NCI-H2107 treated with DMSO at 0.1 percent for 48 hours (cell line): ENCODE measurements around the gene SPATA2.
A peak's percentile ranks its signal among the peaks of the same experiment; 100 is the strongest.

ENCODE experiments used
- DNase-seq: peaks from one replicate; lab custom pipeline; 2025; ENCODE audit not compliant: unreplicated experiment; lab: John Stamatoyannopoulos, UW

SPATA2 gene

GRCh38 chr20:49935746-49936152 lies 20.4 kb upstream of the SPATA2 start:
- DNase-seq = no peak

DNA sequence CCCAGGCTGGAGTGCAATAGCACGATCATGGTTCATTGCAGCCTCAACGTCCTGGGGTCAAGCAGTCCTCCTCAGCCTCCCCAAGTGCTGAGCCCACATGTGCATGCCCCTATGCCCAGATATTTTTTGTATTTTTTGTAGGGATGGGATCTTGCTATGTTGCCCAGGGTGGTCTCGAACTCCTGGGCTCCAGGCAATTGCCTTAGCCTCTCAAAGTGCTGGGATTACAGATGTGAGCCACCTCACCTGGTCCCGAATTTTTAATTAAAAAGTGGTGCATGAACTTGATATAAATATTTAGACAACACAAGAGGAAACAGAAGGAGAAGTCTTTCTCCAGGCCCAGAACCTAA lies 13.8 kb upstream of the SPATA2 start:
- no peak for DNase-seq

DNA sequence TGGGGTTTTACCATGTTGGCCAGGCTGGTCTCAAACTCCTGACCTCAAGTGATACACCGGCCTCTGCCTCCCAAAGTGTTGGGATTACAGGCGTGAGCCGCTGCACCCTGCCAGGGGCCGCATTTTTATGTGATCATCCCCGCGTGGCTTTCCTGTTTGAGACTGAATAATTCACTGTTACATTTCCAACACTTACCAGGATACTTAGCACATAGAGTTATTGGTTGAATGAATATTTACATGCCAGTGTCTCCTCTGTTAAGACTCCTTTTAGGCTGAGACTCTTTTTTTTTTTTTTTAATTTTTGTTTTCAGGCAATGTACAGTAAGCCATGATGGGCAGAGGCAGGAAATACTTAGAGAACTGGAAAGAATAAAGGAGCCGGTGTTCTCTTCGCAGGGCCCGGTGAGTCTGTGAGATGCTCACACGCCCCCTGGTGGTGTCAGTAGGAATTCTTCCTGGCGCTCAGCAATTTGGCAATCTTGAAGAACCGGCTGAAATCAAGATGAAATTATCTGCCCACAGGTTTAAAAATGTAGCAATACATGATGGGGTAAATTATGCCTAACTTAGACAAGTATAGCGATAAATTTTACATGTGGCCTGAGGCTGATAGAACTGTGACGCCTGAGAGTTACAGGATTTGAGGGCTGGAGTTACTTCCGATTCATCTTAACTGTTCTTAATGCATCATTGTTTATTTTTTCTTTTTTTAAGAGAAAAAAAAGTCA lies 13.2 kb upstream of the SPATA2 start:
- DNase-seq = peak; percentile 68

GRCh38 chr20:49925901-49926454 lies 10.6 kb upstream of the SPATA2 start:
- DNase-seq = no peak

GRCh38 chr20:49924247-49924646 lies 8.9 kb upstream of the SPATA2 start:
- DNase-seq = no peak

- no peak for DNase-seq
Measured at GRCh38 chr20:49919461-49919860, 4.1 kb upstream of the SPATA2 start.

DNA sequence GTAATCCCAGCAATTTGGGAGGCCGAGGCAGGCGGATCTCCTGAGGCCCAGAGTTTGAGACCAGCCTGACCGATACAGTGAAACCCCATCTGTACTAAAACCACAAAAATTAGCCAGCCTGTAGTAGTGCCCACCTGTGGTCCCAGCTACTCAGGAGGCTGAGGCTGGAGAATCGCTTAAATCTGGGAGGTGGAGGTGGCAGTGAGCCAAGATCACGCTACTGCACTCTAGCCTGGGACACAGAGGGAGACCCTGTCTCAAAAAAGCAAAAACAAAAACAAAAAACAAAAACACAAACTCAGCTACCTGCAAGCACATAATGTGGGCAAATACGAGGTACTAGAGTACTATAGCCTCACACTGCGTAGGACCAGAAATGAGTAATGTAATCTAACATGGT lies 3.7 kb upstream of the SPATA2 start:
- DNase-seq = no peak

DNA sequence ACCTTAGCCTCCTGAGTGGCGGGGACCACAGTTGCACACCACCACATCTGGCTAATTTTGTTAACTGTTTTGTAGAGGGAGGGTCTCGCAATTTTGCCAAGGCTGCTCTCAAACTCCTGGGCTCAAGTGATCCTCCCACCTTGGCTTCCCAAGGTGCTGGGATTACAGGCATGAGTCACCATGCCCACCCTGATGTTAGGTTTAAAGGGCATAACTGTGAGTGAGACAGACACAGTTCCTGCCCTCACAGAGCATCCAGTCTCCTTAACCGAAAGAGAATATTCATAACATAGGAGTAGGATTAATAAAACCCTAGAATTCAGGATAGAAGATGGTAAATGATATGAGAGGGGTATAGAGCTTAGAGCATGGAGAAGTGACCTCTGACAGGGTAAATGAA lies 3.1 kb upstream of the SPATA2 start:
- DNase-seq = no peak

GRCh38 chr20:49916146-49917002 lies 1.0 kb upstream of the SPATA2 start:
- no peak for DNase-seq

DNA sequence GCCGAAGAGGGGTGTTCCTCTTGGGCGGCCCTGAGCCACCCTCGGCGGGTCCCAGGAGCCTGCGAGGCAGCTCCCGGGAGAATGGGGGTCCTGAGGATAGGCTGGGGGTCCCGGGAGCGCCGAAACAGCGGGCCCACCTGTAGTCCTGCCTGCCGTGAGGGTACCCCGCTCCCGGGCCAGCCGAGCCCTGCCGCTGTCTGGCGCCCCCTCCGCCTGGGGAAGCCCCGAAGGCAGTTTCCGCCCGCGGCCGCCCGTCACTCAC lies 280 bp downstream of the SPATA2 start:
- DNase-seq = no peak

- no peak for DNase-seq
Measured at GRCh38 chr20:49914310-49915117, 815 bp downstream of the SPATA2 start.

GRCh38 chr20:49913399-49914047 lies 1.8 kb downstream of the SPATA2 start:
- no peak for DNase-seq

- no peak for DNase-seq
Measured at GRCh38 chr20:49910340-49910706, 5.0 kb downstream of the SPATA2 start.

GRCh38 chr20:49909499-49910339 lies 5.6 kb downstream of the SPATA2 start:
- DNase-seq = no peak

DNA sequence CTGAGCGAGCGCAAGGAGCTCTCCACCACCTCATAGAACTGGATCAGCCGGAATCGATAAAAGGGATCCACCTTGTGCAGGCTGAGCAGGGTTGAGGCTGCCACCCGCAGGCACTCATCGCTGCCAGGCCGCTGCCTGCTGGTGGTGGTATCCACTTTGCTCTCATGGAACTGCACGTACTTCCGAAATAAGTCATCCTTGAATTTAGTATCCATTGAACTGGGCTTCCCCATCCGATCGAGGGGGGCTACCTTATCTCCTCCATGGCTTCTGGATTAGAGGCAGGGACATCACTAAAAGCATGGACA lies 7.1 kb downstream of the SPATA2 start:
- no peak for DNase-seq

GRCh38 chr20:49907405-49908257 lies 7.7 kb downstream of the SPATA2 start:
- no peak for DNase-seq

GRCh38 chr20:49906615-49907154 lies 8.6 kb downstream of the SPATA2 start:
- no peak for DNase-seq

DNA sequence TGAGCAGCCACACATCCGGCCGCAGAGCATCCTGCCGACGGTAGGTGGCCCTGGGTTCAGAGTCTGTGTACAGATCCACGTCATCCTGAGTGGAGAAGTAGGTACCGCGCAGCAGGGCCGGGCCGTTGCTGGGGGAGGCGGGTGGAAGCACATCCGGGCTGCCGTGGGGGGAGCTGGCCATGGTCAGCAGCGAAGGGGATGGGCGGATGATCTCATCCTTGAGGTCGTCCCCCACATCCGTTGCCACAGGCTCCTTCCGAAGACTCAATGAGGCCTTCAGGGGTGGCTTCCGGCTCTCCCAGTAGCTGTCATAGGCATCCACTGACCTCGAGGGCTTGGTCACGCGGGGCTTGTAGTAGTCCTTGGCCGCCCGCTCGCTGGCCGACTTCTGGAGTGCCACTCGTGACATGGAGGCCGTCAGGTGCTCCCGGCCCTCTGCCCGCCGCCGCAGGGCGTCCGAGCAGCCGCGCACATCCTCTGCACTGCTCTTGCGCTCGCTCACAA lies 9.2 kb downstream of the SPATA2 start:
- DNase-seq = no peak
